HG02852 (cell line): ENCODE measurements around the gene SNCAIP.

Experiments
- ATAC-seq: cut with Tn5 transposase; IDR thresholded peaks from one replicate; pipeline ENCODE4 v1.9.1; 2021; ENCODE audit warnings: mild to moderate bottlenecking, moderate library complexity; ENCODE audit not compliant: unreplicated experiment

Gene SNCAIP

DNA sequence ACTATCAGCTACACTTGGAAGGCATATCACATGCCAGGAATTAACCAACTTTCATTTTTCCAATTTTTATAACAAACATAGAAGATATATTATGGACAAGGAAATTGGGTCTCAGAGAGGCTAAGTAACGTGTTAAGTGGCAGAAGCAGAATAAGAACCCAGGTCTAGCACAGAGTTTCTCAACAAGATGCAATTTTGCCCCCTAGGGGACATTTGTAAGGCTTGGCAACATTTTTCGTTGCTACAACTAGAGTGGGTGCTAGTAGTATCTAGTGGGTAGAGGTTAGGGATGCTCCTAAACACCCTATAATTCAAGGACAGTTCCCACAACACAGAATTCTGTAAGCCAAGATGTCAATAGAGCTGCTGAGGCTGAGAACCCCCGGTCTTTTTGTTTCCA, 180.6 kb downstream of the SNCAIP start:
- no peak for ATAC-seq

DNA sequence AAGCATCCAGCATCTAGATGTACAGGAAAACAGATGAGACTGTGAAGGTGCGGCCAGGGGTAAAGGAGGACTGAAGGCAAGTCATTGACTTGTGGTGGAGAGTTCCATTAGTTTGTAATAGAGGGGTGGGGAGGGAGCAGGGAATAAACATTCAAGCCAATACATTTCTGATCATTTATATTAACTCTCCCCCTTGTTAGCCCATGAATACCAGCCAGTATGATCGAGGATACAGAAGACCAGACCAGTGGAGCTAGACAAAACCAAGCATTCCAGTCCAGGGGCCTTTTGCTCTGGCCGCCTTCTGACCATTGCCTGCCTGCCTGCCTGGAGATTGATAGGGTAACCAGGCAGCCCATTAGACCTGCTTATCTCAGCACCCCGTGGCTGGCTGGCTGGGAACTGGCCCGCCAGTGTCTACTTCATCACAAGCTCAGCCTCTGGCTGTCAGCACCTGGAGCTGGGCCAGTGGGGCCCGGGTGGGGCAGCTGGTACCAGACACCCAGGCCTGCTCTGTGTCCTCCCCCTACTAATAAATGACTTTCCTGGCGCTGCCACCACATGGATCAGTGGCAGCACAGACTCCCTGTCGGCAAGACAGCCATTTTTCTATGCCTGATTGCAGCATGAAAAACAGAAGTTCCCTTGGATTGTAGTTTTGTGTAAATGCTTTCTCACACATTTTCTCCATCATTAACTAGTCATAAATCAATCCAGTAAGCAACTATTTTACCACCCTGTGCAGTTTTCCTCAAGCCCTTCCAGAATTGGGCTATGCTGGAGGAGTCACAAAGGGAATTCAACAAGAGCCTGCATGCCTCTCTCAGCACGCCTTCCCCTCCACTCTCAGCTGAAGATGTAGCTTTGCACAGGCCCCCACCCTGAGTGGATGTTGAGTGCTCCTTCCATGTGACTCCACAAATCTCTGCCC, 181.3 kb downstream of the SNCAIP start:
- no peak for ATAC-seq

GRCh38 chr5:122494109-122494508, 182.1 kb downstream of the SNCAIP start:
- ATAC-seq, result no peak

DNA sequence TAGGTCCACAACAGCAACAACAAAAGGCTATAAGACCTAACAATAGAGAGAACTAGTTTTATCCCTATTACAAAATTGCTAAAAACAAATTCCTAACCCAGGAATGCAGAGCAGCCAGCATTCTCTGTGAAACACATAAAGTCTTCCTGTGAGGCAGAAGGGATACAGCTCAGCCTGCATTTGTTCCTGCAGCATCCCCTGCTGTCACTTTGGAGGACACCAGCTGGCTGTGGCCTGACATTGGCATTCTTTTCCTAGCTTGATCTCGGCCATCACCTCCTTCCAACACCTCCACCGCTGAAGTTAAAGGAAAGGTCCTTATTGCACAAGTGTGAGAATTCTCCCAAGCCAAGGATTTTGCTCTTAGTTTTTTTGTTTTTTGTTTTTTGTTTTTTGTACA, 186.1 kb downstream of the SNCAIP start:
- ATAC-seq, result no peak

DNA sequence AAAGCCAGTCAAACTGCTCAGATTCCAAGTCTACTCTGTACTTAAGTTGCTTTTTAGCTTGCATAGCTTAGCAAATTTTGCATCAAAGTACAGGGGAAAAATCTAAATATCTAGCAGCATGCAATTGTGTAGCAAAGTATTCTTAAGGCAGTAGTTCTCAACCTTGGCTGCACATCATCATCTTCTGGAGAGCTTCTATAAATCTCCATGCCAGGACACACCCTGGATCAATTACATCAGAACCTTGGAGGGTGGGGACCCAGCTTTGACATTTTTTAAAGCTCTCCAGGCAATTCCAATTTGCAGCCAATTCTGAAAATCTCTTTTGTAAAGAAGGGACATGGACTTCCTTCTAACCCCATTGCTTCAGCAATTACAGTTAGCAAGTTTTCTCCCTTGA, 187.5 kb downstream of the SNCAIP start:
- ATAC-seq, result no peak

GRCh38 chr5:122500245-122501088, 188.4 kb downstream of the SNCAIP start:
- ATAC-seq, result no peak

GRCh38 chr5:122501089-122501435, 189.0 kb downstream of the SNCAIP start:
- ATAC-seq, result no peak

GRCh38 chr5:122507045-122507444, 195.0 kb downstream of the SNCAIP start:
- ATAC-seq, result no peak

DNA sequence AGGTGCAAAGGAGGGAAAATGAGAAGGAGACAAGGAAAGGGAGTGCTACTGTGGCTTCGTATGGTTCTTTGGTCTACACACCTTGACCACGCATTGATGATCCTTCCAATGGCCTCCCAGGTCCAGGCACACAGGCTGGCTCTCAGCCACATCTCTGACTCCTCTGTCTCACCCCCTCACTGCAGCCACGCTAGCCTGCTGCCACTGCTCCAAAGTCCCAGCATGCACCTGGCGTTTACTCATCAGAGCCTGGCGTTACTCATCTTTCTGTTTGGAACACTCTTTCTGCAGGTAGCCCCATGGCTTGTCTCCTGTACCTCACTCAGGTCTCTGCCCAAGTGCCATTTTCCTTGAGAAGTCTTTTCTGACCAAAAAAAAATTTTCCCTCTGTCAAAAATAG, 195.5 kb downstream of the SNCAIP start:
- ATAC-seq, result no peak

DNA sequence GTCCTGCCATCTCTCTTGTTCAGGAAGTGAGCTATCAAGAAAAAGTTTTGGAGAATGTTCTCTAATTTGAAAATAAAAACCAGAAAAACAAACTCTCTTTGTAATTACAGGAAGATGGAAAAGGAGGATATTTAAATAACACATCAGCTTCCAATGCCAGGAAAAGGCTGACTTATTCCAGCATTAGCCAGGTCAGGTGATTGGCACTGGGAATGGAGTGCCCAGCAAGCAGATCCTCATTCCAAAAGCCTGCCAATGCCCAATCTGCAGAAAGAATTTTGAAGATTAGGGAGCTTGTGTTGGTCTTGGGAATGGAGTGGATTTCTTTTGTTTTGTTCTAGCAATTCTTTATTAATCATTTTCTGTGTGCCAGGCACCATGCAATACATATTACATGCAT, 196.6 kb downstream of the SNCAIP start:
- no peak for ATAC-seq
